Muscle of back (tissue), 11 donors: ENCODE measurements around the gene GRID1. TPM values are rescaled to one million over a fixed set of nuclear protein-coding genes. Genes with fewer than 3 reads are reported as not detected.
A peak's percentile ranks its signal among the peaks of the same experiment; 100 is the strongest.

Experiments
- DNase-seq, 3 donors: peaks; one replicate each; pipeline versions ENCODE4 v3.0.0 to v3.0.0-alpha.2; 2013
- polyA plus RNA-seq, 10 donors: library from polyadenylated mRNA; unstranded; fragments of 120-200 nt; gene quantifications; one replicate each; pipeline ENCODE4 v1.2.1, GENCODE V29; 2013; ENCODE audit not compliant: insufficient read length in 10 of 10

The GRID1 gene
- polyA plus RNA-seq, 10 donors, result 2.7 to 8.4 (median 5.9) TPM

DNA sequence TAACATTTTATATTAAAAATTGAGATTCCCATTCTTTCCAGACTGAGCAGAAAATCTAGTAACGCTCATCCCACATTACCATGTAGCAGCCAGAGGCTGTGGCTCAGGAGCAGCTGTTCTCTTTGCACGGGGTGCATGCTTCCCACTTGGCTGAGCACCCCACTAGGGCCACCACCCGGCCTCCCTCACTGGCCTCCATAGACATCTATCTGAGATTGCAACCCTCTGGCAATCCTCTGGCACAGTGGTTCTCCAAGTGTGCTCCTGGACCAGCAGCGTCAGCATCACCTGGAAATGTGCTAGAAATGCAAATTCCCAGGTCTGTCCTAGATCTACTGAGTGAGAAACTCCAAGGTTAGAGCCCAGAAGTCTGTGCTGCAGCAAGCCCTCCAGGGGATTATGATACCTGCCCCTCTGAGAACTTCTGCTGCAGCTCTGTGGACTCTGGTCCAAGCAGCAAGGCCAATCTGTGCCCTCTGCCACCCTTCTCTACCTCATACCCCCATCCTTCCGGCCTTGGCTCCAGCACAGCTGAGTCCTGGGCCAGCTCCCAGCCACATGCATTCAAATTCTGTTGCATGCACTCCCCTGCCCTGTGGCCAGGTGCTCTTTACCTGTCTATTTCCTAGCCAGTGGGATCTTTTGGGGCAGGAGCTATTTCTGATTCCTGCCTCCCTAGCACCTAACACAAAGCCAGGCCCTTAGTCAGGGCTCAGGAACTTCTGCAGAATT is 301.5 kb downstream of the GRID1 start:
- DNase-seq, result no peak

DNA sequence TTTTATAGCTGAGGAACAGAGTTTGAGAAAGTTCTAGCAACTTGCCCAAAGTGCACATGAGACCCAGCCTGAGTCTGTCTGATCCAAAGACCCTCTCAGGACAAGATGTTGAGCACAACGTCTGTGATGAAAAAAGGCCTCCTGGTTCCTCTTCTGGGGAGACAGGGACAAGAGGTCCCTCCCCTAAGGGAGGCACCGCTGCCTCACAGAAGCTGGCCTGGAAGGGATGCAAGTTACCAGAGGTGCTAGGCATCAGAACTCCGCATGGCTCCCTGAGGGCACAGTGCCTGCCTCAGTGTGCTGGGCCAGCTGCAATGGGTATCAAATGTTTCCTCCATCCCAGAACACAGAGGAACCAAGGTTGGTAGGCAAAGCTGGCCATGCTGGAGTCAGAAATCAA is 302.4 kb downstream of the GRID1 start:
- DNase-seq, result no peak

DNA sequence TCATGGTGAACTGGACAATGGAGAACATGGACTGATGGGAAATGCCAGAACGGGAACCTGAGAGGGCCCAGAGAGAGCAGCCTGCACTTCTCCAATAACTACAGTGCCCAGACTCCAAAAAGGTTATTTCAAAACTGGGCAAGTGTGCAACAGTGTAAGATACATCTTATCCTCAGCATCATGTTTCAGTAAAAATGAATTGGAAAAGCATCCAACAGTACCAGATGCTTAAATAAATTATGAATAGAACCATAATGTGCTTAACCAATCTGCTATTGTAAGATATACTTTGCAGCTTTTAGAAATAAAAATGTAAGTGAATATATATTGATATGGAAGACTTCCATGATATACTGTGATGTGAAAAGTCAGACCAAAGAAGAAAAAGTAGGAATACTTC is 303.3 kb downstream of the GRID1 start:
- peak in 1 of 3 donors; percentile 8 for DNase-seq

DNA sequence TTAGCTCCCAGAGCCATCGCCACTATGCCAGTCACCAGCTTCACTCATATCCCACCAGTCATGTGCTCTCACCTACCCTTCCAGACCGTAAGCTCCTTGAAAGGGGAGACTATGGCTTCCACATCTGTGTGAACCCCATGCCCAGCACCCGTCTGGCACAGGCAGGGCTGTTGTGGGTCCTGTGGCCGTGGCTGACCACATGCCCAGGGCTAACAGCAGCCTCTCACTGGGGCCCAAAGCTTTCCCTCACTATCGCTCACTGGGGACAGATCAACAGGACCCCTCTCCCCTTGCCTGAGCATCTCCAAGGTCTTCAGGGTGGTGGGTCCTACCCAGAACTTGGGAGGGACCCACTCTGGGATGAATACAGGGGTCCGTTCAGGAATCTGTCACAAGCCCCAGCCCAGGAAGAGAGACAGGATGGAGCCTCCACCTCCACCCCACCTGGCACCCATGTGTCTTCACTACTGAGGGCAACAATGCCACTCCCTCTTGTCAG is 303.9 kb downstream of the GRID1 start:
- DNase-seq, result no peak

DNA sequence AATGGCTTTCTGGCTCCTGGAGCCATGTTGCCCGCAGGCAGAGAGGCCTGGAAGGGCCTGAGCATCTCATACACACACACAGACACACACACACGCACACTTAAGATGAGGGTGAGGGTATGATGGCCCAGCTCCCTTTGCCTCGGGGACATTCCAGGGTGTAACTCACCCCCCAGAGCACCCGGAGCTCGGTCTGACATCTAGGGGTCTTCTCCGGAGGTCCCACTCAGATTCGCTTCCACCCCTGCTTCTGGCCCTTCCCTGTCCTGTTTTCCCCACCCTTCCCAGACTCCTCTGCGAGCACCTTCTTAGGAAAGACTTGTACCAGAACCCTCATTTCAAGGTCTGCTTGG is 304.4 kb downstream of the GRID1 start:
- no peak for DNase-seq

DNA sequence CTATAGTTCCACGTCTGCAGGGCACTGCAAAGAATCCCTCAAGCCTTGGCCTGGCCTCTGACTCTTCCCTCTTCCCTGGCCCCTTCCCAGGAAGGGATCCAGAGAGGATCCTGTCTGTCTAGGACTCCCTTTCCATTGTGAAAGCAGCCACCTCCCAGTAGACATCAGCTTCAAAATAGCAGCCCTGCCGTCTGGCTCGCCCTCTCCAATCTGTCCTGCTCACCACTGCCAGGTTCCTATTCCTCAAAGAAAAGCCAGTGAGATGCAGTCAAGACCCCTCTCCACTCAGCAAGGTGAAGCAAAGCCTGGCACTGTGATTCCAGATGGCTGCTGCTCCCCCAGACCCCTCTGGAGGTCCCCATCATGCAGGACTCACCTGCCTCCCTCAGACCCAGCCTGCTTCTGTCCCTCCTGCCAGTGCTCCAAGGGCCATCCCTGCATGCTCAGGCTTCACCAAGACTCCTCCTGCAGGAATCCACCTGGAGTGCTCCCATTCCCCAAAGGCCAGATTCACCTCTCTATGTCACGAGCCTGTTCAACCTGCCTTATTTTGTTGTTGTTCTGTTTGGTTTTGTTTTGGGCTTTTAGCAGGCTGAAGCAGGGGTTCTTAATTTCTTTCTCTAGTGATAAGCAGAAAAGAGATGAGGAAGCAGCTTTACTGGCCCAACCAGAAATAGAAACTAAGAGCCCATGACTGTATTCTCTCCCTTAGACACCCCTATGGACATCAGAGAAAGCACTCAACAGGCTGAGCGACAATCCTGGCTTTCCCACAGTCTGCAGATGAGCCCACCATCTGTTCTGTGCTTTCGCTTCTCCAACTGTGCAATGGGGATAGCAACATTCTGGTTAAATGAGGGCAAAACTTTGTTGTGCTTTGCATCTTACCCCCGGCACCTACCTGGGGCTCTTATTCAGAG is 305.1 kb downstream of the GRID1 start:
- DNase-seq, result peak in 1 of 3 donors; percentile 23

DNA sequence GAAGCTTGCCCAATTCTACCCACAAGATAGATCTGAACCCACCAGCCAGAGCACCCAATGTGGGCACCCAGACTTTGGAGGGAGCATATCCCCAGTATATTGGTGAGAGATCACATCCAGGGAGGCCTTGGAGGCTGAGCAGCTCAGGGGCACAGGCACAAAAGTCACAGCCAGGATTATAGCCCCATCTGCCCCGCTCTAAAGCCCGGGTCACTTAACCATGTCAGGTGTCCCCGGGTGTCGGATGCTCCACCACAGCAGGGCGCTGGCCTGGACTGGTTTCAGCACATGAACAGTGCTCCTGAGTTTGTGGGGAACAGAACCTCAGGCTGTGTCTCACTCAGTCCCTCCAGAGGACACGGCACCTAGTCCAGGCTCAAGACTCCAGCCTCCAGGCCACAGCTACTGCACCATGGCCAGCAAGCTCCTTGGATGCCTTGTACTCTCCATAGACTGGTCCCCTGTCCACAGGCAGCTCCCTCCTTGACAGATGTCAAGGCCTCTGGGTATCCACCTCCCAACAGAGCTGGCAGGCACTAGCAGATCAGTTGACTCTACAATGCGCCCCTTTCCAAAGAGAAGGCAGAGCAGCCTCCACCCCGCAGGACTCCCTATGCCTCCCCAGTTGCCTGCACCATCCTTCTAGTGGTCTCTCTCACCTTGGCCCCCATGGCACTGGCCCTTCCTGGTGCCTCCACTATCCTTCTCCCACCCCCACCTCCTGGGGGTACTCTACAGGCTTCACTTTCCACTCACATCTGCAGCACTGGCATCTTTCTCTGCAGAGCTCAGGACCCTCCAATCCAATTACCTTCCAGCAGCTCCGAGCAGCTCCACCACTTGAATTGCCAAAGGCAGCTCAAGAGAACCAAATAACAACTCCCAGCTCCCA is 306.0 kb downstream of the GRID1 start:
- DNase-seq, result no peak

DNA sequence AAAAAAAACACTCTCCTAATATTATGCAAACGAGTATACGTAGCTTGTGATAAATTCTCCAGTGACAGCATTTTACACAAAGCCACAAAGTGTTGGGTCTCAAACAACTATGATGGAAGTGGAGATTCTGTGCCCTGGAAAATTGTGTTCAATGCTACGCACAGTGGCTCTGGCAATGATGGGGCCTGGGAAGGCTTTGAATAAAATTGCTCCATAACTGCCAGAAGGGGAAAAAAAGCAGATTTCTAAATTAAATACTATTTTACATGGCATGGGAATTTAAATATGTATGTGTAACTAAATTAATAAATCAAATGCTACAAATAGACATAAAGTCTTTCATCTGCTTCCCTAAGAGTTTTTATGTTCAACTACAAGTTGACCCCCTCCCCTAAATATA is 306.7 kb downstream of the GRID1 start:
- no peak for DNase-seq

DNA sequence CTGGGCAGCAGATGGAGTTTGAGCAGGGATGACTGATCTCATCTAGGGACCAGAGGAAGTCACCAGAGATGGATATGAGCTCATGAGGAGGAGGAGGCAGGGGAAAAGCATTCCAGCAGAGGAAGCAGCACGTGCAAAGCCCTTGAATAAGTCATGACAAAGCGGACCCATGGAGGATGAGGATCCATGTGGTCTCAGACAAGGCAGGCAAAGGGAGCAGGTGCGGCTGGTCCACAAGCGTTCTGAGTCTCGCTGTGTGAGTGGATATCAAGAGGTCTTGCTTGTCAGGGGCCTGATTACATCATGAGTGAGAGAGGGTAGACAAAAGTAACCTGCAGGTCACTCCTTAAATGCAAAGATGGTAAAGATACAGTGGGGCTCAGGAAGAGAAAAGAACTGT is 307.6 kb downstream of the GRID1 start:
- no peak for DNase-seq

DNA sequence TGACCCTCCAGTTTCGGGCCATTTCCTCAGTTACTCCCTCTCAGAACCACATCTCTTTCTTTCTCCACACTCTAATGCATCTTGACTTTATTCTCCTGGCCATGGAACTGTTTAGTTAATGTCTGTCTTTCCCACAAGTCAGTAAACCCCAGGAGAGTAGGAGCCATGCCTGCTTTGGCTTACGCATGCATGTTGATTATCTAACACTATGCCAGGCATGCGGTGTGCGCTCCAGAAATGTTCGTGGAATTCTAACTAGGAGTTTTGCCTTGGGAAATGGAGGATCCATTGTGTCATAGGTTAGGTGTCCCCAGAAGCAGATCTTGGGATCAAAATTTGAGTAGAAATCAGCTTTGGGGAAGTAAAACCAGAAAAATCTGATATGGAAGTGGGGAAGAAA is 308.9 kb downstream of the GRID1 start:
- no peak for DNase-seq

DNA sequence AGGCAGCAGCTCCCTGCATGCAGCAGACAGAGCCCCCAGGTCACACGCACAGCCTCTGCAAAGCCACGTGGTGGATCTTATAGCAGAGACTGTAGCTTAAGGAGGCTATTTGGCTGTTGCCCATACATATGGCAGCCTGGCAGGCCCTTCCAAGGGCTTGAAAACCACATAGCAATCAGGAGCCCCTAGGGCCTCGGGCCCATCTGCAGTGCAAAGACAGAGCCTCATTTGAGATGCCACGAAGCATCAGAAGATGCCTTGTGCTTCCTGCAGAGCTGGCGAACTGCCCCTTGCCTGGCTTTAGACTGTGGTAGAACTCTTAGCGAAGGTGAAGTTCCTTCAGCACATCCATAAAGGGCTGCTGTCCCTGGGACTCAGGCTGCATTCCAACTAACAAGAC is 309.9 kb downstream of the GRID1 start:
- DNase-seq, result no peak

DNA sequence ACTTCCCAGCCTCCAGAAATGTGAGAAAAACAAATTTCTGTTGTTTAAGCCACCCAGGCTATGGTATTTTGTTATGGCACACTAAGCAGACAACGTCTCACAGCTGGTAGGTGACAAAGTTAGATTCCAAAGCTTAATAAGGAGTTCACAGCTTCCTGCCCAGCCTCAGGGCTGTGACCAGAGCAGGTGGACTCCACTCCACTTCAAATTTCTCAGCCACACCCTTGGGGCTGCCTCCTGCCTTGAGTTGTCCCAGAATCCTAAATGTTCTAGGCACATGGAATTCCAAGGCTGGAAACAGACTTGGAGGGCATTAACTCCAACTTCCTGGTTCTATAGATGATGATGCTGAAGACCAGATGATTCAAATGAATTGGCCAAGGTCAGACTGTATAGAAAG is 310.7 kb downstream of the GRID1 start:
- no peak for DNase-seq

DNA sequence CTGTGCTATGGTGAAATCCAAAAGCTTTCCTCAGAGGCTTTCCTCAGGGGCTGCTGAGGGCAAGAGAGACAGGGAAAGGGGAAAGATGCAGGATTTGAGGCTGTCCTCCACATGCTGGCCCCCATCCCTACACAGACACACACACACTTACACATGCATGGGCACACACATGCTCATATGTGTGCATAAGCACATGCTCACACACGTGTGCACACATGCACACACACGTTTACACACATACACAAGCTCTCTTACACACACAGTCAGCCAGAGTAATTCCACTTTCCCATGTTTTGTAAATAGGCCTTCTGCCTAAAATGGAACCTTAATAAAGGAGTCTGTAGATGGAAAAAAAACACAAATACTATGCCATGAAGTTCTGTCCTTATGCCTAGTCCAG is 312.9 kb downstream of the GRID1 start:
- DNase-seq, result no peak

DNA sequence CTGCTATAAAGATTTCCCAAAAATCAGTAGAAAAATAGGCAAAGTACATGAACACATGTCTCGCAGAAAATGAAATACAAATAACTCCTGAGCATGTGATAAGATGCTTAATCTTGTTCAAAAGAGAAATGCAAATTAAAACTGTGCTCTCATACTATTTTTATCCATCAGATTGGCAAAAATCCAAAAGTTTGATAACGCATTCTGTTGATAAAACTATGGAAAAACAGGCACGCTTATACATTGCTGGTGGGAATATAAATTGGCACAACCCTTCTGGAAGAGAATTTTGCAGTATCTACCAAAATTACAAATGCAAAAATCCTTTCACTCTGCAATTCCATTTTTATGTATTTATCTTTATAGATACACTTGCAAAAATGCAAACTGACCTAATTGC is 315.0 kb downstream of the GRID1 start:
- no peak for DNase-seq

DNA sequence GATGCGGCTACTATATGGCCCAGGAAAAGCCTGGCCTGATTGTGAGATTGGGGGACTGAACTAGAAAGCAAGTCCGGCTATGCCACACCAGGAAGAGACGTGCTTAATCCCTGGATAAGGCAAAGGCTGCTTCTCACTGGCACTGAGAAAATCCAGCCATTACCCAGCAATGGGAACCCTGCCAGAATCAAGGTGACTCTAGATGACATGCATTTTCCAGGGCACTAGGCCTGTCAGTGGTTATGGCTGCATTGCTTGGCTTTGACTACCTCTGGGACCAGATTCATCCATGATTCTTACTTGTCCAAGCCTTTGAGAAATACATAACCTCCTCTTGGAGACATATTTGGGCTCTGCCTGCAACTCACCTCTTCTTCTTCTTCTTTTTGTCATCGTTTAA is 317.2 kb downstream of the GRID1 start:
- no peak for DNase-seq

DNA sequence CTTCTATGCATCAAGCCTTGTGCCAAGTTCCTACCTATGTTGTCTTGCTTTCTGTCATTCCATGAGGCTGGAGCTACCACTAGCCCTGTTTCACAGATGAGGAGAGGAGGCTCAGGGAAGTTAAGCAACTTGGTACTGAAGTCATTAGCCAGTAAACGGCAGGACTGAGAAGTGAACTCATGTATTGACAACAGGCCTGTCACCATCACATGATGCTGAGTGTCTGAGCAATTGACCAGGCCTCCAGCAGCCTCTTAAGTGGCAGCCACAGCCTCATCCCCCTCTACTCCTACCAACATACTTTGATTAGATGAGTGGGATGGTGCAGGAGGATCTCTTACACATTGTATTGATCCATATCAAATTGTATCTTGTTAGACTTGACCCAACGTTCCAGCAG is 317.6 kb downstream of the GRID1 start:
- DNase-seq, result no peak

DNA sequence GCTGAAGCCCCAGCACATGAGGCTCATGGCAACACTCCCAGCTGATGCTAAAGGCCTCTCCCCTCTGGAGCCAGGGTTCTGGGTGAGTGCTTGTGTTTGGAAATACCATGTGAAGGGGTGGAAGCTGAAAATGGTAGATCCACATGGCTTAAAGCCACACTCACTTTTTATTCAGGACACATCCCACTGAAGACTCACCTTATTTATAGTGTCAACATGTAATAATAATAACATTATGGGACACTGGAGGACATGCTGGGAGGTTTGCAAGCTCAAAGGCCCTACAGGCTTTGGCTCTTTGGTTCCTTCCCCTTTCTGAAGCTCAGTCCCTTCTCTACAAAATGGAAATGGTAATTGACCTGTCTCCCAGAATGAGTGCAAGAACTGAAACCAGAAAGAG is 318.0 kb downstream of the GRID1 start:
- DNase-seq, result no peak

DNA sequence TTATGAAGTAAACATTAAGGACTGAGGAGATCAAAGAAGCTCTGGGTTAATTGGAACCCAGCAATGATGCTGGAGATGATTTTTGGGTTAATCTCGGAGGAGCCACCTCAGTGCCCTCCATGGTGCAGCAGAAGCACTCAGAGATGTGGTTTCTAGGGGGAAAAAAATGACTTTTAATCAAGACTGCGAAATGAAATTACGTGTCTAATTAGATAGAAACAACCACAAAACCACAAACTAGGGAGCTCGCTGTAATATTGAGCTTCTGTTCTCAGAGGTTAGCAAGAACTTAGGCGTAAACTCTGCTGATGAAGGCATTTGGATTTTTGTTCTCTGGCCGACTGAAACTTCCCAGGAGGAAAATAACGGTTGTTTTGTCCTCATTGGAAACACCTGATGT is 319.0 kb downstream of the GRID1 start:
- no peak for DNase-seq

DNA sequence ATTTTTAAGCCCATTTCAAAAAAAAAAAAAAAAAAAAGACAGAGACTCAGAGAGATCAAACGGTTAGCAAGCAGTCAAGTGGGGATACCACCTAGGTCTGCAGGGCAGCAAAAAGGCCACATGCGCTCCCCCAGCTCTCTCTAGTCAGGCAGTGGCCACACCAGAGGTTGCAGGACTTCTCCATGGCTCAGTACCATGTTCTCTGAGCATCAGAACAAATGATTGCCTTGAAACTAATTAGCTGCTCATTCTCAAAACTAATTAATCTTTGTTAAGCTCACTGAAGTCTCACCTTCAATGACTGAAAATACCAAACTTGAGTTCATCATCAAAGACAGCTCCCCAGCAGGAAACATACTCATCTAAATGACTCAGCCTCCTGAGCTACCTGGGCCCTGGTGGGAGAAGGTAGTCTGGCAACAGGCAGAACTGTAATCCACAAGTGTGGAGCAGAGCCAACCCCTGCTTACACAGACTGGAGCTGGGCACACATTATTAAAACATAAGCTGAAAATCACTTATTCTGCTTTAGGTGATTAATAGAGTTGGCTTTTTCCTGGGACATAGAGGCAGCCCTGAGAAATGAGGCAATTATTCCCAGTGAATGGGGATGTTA is 319.6 kb downstream of the GRID1 start:
- DNase-seq, result no peak

DNA sequence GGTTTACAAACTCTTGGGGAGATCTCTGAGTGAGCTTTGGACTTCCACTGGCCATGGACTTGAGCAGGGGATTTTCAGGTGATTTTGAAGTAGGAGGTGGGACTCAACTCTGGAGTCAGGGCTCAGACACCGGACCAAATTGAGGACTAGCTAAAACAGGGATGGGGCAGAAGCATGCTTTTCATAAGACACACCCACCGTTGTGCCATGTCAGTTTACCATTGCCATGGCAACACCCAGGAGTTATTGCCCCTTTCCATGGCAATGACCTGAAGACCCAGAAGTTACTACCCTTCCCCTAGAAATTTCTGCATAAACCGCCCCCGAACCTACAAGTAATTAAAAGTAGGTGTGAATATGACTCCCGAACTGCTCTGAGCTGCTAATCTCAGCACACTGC is 320.7 kb downstream of the GRID1 start:
- no peak for DNase-seq

DNA sequence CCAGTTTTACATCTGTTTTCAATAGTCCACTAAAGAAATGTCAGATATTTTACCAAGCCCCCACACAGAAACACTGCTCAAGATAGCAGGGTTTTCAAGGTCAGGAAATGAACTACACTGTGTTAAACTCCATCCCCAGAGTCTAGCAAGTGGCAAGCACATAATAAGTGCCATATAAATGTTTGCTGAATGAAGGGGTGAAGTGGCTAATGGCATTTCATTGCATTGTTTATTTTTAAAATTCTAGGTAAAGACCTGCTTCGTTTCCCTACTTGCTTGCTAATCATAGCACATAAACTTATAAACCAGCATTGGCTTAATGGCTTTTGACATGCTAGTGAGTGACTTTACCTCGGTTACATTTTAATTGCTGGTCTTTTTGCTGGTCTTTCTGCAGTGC is 322.6 kb downstream of the GRID1 start:
- no peak for DNase-seq

DNA sequence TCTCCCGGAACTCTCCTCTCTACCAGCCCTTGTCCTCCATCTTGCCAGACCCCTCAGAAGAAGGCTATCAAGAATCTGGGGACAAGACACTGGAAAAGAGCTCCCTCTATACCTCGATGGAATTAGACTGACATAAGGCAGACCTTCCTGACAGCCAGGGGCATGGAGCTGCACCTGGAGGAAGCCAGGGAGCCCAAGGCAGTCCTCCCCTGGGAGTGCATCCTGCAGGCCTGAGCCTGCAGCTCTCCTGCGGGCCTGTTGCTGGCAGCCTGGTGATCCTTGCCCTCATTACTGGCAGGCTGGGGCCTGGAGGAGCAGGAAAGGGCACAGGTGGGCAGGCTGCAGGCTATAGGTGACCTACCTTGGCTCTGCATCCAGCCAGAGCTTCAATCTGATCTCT is 323.4 kb downstream of the GRID1 start:
- DNase-seq, result no peak
